HG03045 (cell line): ENCODE measurements around the gene GOLGA8N.
A peak's percentile ranks its signal among the peaks of the same experiment; 100 is the strongest.

Experiments used
- ATAC-seq: cut with Tn5 transposase; IDR thresholded peaks from one replicate; pipeline ENCODE4 v1.9.1; 2021; ENCODE audit warnings: mild to moderate bottlenecking, moderate library complexity; ENCODE audit not compliant: unreplicated experiment

The GOLGA8N gene

GRCh38 chr15:32649342-32649741 is 56.1 kb downstream of the GOLGA8N start:
- ATAC-seq, result no peak

GRCh38 chr15:32651229-32651837 is 58.1 kb downstream of the GOLGA8N start:
- peak; percentile 65 for ATAC-seq

DNA sequence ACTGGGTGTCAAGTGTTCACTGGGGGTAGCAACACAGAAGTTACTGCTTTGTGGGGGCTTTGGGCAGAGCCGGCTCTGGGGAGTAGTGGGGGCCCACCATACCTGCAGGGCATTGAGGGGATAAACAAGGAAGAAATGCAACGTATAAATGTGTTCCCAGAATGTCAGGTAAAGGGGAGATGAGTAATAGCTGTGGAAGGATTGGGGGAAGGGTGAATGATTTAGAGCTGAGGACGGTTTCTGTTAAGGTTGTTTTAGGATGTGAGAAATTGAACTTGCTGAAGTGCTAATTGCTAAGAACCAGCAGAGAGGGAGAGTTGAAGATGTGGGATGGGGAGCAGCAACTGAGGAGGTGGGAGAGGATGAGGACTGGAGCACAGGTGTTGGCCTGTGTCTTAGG is 58.9 kb downstream of the GOLGA8N start:
- ATAC-seq, result no peak

- no peak for ATAC-seq
These were observed 62.8 kb downstream of the GOLGA8N start for GRCh38 chr15:32656091-32656490.

DNA sequence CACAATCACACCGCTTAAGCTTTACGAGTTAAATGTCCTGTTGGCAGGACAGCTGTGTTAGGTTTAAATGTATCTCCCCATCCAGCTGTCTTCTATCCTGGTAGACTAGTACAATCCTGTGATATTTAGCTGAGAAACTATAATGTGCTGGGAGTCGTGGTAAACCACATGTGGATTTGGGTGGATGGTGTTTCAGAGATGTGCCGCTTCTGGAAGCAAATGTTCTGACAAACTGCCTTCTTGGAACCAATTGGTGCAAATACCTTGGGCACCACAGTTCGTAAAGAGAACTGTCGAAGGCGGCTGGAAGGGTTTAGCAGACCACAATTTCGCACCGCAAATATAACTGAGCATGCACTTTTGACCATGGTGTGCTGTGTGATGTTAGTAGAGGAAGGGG is 63.2 kb downstream of the GOLGA8N start:
- no peak for ATAC-seq
